Adrenal gland (tissue), 5 donors: ENCODE data around the gene TAF4.

Experiments
- CTCF ChIP-seq, 6 experiments: fragments of 450-650 bp in 4 of 6; fragments of 200-600 bp in 2 of 6; sonication (generic) in 1 of 6; IDR thresholded peaks; 1 replicate in 5 of 6; 2 replicates in 1 of 6; pipeline versions ENCODE4 v1.5.1 to v1.8.0; 2016 to 2021; ENCODE audit warnings: antibody characterized with exemption in 6 of 6, mild to moderate bottlenecking in 2 of 6, moderate library complexity in 1 of 6
- POLR2A ChIP-seq, 2 donors: fragments of 450-650 bp; IDR thresholded peaks; one replicate each; pipeline ENCODE4 v1.6.1; 2017; ENCODE audit warnings: antibody characterized with exemption in 2 of 2, mild to moderate bottlenecking in 2 of 2, moderate library complexity in 1 of 2
- donor health status: DM: no; HTN: no; CAD: no.

- TF ChIP-seq CTCF (IDR thresholded peaks at IDR 0.05) = no peak
- no peak for TF ChIP-seq POLR2A (IDR thresholded peaks at IDR 0.05)
Observed at GRCh38 chr20:61982951-61983315, 82.7 kb downstream of the TAF4 start.
